Measurements from ENCODE around the gene AGAP1. TPM values are rescaled to one million over a fixed set of nuclear protein-coding genes. Genes with fewer than 3 reads are reported as not detected.

The AGAP1 gene
- total RNA-seq, 1 donor from 2014 or later = 33.4 TPM

DNA sequence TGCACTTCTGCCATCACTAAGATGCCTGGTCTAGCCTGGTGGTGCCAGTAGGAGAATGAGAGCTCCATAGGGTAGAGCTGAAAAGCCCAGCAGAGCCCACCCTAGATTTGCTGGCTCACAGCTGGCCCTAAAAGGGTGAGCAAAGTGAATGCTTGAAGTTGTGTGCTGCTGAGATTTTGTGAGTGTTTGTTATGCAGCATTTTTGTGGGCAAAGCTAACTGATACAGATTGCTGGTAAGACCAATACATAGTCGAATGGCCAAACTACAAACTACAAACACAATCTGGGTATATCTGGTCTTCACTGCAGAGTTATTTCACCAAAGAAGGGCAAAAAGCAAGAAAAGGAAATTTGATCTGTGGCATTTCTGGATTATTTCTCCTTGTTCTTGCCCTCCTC lies 7.1 kb upstream of the AGAP1 start:
- Histone ChIP-seq H3K4me3 (no peak overlapping the region), H3K27ac (no peak overlapping the region), H3K9me3 (no peaks in the 10 kb centered on the region), H3K4me1 (no peaks in the 10 kb centered on the region), H3K36me3 (no peaks in the 10 kb centered on the region), H3K27me3 (no peaks in the 10 kb centered on the region)
- TF ChIP-seq, protein P1, sequence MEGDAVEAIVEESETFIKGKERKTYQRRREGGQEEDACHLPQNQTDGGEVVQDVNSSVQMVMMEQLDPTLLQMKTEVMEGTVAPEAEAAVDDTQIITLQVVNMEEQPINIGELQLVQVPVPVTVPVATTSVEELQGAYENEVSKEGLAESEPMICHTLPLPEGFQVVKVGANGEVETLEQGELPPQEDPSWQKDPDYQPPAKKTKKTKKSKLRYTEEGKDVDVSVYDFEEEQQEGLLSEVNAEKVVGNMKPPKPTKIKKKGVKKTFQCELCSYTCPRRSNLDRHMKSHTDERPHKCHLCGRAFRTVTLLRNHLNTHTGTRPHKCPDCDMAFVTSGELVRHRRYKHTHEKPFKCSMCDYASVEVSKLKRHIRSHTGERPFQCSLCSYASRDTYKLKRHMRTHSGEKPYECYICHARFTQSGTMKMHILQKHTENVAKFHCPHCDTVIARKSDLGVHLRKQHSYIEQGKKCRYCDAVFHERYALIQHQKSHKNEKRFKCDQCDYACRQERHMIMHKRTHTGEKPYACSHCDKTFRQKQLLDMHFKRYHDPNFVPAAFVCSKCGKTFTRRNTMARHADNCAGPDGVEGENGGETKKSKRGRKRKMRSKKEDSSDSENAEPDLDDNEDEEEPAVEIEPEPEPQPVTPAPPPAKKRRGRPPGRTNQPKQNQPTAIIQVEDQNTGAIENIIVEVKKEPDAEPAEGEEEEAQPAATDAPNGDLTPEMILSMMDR (IDR thresholded peaks at IDR 0.05) = no peak
- DNase-seq (no peak), ATAC-seq (no peak)
- intact Hi-C loops (cut with DNase I) = no loop called here

DNA sequence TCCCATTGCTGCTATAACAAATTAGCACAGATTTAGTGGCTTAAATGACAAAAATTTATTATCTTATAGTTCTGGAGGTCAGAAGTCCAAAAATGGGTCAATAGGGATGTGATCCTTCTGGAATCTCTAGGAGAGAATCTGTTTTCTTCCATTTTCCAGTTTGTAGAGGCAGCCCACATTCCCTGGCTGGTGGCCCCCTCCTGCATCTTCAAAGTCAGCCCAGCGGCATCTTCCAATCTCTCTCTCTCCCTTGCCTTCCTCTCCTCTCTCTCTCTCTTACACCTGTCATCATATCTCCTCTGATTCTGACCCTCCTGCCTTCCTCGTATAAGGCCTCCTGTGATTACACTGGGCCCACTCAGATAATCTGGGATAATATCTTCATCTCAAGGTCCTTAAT lies 3.9 kb upstream of the AGAP1 start:
- TF ChIP-seq, protein P1 (IDR thresholded peaks at IDR 0.05) = no peak
- DNase-seq (no peak), ATAC-seq (no peak)
- Histone ChIP-seq H3K4me3 (no peak overlapping the region), H3K4me1 (peaks cover 6% of the 10 kb centered on the region), H3K9me3 (no peaks in the 10 kb centered on the region), H3K36me3 (no peaks in the 10 kb centered on the region), H3K27ac (no peak overlapping the region), H3K27me3 (no peaks in the 10 kb centered on the region)
- intact Hi-C loops (cut with DNase I) = no loop called here

DNA sequence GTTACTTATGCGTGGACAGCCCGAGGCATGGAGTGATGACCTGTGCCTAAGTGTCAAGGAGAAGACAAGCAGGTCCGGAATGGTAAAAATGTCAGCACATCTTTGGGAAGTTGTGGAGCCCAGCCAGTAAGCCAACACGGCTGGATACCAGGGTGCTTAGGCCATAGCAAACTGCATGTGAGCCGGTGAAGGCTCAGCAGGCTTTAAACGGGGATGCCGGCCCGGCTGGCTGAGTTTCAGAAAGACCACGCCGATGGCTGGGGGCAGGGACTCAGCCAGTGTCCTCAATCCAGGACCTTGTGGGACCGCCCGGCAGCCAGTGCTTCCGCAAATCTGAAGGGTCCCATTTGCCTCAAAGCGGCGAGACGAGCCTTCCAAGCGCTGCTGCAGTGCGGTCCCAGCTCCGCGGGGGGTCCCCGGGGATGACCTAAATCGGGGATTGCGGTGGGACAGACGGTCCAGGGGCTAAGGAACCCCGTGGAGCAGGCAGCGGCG lies 946 bp upstream of the AGAP1 start:
- peak overlapping the region; percentile 53 for H3K4me3 ChIP-seq
- H3K27ac ChIP-seq = peak overlapping the region; percentile 79
- H3K4me1 ChIP-seq = peaks cover 17% of the 10 kb centered on the region
- H3K36me3 ChIP-seq = no peaks in the 10 kb centered on the region
- no peak for DNase-seq
- intact Hi-C loops (cut with DNase I) = no loop called here
- no peaks in the 10 kb centered on the region for H3K9me3 ChIP-seq
- H3K27me3 ChIP-seq = no peaks in the 10 kb centered on the region
- TF ChIP-seq, protein P1 (IDR thresholded peaks at IDR 0.05) = no peak
- ATAC-seq = no peak

DNA sequence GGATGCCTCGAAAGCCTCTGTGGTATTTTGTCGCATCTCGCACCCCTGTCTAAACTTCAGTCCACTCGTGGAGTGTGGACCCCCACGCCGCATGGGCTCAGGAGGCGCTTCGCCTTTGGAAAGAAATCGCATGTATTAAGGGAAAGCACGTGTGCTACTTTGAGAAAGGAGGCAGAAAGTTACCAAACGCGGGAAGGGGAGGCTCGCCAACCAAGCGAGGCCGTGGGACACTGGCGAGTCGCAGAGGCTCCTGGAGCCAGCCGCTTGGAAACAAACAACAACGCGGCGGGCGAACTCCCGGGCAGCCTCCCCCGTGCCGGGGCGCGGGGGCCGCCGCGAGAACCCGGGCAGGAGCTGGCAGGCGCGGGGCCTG lies 455 bp upstream of the AGAP1 start:
- peak overlapping the region; percentile 53 for H3K4me3 ChIP-seq
- no peaks in the 10 kb centered on the region for H3K36me3 ChIP-seq
- ATAC-seq (peak; percentile 34), DNase-seq (no peak)
- H3K27me3 ChIP-seq = no peaks in the 10 kb centered on the region
- peak overlapping the region; percentile 79 for H3K27ac ChIP-seq
- H3K4me1 ChIP-seq = peaks cover 17% of the 10 kb centered on the region
- TF ChIP-seq, protein P1 (IDR thresholded peaks at IDR 0.05) = no peak
- H3K9me3 ChIP-seq = no peaks in the 10 kb centered on the region
- intact Hi-C loops (cut with DNase I) = no loop called here

DNA sequence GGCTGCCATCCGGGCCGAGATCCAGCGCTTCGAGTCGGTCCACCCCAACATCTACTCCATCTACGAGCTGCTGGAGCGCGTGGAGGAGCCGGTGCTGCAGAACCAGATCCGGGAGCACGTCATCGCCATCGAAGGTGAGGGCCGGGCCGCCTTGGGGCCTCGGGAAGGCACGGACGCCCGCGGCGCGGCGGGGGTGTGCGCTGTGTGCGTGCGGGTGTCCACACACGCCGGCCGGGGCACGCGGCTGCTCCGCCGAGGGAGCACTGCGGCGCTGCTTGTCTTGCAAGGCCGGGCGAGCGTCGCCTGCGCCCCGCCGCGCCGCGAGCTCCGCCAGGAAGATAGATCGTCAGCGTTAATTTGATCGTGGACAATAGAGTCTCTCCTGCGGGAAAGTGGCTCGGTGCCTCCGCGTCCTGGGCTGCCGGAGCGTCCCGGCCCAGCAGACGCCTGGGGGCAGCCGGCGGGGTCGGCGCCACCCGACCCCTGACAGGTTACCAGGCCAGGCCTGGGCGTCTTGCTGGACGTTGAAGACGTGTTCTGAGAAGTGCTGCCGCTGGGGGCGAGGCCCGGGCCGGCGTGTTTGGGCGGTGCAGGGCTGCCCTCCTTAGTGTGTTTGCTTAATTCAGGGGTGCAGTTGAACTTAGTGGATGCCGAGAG lies 1.0 kb downstream of the AGAP1 start:
- DNase-seq = peak; percentile 80
- no peaks in the 10 kb centered on the region for H3K9me3 ChIP-seq
- TF ChIP-seq, protein P1 (IDR thresholded peaks at IDR 0.05) = no peak

More for the DNA sequence above, 1.0 kb downstream of the AGAP1 start:
- peak overlapping the region; percentile 47 for H3K27ac ChIP-seq
- H3K4me1 ChIP-seq = peaks cover 17% of the 10 kb centered on the region
- intact Hi-C loops (cut with DNase I) = no loop called here
- peak overlapping the region; percentile 71 for H3K4me3 ChIP-seq
- peak; percentile 38 for ATAC-seq
- no peaks in the 10 kb centered on the region for H3K27me3 ChIP-seq
- H3K36me3 ChIP-seq = no peaks in the 10 kb centered on the region
